GM18499 (cell line): Measurements from ENCODE around the gene IGF2BP3.
"Not testable (repeated sequence)": the region's sequence is repeated elsewhere in the genome, so short reads cannot be mapped to it uniquely, and the experiment has no call there.

Source experiments
- ATAC-seq: cut with Tn5 transposase; IDR thresholded peaks from one replicate; pipeline ENCODE4 v1.9.1; 2021; ENCODE audit warnings: moderate number of reproducible peaks; ENCODE audit not compliant: insufficient read depth, unreplicated experiment

IGF2BP3 gene

DNA sequence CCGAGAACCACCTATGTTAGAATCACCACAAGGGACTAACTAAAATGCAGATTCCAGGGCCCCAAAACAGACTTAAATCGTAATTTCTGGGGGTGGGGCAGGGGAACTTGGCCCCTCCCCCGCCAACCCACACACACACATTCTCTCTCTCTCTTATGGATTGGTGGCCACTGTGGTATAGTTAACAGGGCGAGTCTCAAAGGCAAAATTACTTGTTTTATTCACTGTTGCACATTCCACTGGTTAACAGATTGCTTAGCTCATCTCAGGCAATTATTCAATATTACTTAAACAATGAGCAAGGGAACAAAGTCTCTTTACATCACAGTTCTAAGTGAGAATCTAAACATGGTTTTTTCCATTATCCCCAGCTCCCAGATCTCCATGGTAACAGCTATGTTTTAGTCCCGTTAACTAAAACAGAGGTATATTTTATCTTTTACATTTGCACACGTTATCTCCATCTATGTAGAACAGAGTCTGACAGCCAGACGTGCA, 38.5 kb downstream of the IGF2BP3 start:
- ATAC-seq: no peak

DNA sequence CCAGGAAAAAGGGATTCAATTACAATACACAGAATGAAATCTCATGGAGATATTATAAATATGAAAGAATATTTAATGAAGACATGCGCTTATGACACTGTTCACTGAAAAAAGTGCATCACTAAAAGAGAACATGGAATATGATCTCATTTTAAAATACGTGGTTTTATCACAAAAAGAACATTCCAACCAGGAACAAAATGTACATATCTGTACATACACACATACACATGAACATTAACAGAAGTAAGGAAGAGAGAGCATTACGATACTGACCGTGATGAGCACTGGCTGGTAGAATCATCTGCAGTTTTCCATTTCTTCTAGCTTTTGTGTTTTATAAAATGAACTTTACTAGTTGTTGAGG, 39.4 kb downstream of the IGF2BP3 start:
- no peak for ATAC-seq

DNA sequence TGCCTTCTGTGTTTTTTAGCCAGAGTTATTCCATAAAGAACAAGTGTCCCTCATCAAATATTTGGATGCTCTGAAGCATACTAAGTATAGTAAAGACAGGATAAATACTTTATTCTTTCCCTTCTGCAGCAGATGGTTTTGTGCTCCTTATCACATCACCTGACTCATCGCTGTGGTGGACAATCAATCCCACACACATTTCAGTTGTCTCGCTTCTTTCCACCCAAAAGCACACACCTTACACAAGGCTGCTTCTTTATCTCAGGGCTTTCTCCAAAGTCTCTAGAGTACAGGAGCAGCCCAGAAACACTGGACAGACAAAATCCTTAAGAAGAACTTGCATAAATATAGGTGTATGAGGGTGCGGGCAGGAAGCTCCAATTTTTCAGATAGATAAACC, 43.4 kb downstream of the IGF2BP3 start:
- ATAC-seq: no peak

DNA sequence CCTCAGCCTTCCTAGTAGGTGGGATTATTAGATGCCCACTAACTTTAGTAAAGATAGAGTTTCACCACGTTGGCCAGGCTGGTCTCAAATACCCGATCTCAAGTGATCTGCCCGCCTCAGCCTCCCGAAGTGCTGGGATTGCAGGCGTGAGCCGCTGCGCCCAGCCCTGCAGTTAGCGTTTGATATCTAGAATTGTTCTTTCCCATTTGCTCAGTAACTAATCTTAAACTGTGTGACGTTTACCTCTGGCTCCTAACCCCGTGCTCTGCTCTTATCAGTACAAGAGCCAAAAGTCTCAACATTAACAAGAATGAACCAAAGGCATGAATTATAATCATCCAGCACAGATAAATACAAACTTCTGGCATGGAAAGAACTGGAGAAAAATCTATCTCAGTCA, 47.4 kb downstream of the IGF2BP3 start:
- ATAC-seq: no peak

DNA sequence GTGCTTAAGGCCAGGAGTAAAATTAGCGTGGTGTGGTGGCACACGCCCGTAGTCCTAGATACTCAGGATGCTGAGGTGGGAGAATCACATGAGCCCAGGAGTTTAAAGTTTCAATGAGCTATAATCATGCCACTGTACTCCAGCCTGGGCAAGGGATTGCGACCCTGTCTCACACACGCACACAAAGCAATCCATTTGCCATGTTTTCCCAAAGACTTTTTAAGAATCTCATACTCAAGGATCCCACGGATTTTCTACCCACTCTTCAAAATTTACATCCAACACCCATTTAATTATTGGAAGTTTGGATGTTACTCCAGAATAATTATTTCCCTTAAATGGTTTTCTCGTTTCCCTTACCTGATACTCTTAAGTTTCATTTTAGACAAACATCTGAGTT, 47.9 kb downstream of the IGF2BP3 start:
- ATAC-seq: no peak

DNA sequence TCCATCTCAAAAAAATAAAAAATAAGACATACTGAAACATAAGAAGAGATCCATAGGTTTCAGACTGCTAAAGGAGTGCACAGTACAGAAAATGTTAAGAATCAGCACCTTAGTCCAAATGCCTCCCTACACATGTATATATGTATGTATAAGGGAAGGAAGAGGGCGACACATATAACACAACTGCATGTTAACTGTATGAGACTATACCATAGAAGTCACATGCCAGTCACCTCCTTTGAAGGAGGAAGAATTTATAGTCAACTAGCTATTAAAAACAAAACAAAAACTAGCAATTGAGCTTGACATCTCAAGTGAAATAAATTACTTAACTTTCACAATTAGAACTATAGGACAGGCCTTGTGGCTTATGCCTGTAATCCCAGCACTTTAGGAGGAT, 50.4 kb downstream of the IGF2BP3 start:
- no peak for ATAC-seq

DNA sequence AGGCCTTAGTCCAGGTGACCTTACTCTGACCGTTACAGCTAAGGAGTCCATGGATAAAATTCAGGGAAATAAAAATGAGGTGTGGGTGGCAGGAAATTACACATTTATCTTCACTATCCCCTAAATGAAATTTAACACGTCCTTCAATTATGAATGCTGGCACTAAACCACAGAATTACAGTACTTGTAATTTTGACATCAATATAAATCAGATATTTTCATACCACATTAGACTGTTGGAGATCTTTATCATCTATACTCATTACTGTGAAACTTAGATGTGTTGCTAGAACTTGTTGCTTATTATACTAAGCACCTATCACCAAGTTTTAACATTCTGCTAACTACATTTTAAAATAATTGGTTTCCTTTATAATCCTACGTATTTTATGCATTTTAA, 51.1 kb downstream of the IGF2BP3 start:
- ATAC-seq: no peak

DNA sequence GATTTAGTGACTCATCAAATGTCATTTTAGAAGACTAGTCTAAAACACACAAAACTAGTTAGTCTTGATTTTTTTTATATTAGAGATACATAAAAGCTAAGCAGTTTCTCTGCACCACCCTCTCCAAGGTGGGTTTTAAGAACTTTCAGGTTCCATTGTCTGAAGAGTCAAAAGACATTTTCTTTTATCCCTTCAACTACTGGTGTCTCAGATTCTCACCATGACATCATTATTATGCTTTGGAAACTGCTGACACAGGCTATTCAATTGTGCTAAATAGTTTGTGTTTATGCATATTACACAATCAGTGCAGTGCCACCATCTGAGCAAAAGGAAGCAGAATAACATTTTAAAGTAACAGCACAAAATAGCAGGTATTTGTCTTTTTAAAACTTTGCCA, 52.2 kb downstream of the IGF2BP3 start:
- no peak for ATAC-seq

DNA sequence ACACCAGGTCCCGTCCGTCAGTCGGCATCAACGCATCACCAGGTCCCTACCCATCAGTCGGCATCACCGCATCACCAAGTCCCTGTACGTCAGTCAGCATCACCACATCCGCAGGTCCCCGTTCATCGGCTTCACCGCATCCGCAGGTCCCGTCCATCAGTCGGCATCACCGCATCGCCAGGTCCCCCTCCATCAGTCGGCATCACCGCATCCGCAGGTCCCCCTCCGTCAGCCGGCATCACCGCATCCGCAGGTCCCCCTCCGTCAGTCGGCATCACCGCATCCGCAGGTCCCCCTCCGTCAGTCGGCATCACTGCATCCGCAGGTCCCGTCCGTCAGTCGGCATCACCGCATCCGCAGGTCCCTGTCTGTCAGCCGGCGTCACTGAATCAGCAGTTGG, 55.1 kb downstream of the IGF2BP3 start:
- ATAC-seq: no peak

DNA sequence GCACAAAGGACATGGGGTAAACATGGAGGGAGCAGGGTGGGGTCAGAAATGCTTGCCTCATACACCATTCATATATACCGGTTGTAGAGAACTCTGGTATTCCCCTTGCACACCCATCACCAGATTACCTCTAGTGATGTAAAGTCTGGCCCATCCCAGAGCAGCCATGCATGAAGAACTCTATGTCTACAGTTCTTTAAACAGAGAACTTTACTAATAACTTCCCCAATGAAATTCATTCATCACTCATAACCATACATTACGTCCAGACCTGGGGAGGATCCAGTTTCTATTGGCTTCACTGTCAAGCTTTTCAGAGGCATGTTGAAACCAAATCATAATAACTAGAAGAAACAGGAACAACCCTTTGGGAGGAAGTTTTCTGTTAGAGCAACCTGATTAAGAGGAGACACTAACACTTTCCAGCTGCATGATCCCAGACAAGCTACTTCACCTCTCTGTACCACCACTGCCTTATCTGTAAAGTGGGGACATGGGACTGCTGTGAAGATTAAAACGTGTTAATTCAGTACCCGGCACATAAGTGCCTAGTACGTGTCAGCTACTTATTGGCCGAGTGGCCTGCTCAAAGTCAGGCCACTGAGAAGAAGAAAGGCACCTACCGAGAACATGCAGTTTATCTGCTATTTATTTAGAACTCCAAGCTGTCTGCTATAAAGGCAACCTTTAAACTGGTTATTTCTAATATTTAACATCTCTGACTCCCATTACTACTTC, 59.7 kb downstream of the IGF2BP3 start:
- peak; percentile 85 for ATAC-seq

DNA sequence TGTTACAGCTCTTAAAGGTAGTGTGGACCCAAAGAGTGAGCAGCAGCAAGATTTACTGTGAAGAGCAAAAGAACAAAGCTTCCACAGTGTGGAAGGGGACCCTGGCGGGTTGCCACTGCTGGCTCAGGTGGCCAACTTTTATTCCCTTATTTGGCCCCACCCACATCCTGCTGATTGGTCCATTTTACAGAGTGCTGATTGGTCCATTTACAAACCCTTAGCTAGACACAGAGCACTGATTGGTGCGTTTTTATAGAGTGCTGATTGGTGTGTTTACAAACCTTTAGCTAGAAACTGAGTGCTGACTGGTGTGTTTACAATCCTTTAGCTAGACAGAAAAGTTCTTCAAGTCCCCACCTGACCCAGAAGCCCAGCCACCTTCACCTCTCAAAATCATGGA, 63.7 kb downstream of the IGF2BP3 start:
- not testable (repeated sequence) for ATAC-seq

DNA sequence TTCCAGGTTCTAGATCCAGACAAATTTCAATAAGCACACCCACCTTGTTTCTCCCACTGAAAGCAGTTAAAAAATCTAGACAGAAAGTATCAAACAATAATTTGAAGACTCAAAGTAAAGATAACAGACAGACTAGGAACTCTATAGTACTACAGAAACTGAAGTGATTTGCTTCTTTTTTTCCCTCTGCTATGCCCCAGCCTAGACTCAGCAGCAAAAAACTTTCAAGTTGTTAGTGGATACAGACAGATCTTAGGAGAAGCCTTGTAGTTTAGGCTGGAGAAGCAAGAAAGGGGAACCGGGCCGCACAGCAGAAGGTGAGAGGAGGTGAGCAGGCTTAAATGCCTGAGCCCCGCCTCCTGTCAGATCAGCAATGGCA, 65.1 kb downstream of the IGF2BP3 start:
- no peak for ATAC-seq

DNA sequence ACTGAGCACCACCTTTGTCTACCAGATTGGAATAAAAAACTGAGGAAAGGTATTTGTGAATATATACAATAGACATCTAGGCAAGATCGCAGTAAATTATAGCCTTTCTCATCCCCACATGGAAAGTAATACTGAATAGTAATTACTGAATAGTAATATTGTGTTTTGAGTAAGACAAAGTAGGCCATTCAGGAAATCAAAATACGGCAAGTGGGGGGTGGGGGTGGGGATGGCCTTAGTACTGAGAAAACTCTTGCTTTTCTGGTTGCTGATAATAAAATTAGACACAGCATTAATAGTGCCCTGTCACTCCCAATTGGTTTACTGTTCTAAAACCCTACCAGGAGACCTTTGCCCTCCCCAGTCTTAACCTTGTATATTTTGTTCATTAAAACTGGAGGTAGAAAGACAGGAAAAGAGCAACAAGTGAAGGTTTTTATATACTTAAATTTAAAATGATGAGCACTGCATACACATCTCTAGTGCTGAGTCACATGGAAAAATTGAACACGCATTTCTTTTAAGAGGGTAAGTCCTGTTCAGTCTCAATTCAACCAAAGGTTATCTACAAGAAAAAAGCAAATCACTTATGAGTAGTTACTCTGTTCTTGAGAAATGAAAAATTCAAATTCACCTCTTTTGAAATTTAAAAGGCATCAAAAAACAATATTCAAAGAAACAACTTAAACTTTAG, 65.6 kb downstream of the IGF2BP3 start:
- no peak for ATAC-seq

DNA sequence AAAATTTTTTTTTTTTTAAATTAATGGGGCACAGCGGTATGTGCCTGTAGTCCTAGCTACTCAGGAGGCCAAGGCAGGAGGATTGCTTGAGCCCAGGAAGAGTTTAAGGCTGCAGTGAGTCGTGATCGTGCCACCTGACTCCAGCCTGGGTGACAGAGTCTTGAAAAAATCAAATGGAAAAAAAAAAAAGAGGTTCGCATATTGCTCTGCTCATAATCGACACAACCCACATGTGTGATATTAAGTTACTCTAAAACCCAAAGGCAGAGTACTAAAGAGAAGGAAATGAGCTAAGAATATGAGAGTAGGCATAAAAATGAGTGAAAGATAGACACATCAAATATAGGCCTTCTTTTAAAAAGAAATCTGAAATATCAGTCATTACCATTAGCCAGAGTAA, 66.3 kb downstream of the IGF2BP3 start:
- ATAC-seq: no peak

DNA sequence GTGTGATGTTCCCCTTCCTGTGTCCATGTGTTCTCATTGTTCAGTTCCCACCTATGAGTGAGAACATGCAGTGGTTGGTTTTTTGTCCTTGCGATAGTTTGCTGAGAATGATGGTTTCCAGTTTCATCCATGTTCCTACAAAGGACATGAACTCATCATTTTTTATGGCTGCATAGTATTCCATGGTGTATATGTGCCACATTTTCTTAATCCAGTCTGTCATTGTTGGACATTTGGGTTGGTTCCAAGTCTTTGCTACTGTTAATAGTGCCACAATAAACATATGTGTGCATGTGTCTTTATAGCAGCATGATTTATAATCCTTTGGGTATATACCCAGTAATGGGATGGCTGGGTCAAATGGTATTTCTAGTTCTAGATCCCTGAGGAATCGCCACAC, 72.2 kb downstream of the IGF2BP3 start:
- ATAC-seq: not testable (repeated sequence)

DNA sequence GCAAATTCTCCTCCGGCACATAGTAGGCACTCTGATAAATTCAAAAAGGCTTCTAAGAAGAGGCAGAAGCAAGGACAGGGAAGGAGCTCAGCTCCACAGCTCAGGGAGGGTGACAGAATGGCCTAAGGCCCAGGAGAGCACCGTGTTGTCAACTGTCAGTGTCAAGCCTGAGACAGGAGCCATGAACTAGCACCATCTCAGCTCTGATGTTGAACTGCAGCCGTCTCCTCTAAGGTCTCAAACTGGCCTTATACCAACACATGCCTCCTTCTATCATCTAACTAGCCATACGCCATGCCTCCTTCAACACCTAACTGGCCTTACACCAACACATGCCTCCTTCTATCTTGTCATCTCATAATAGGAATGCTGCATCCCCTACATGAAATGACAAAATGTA, 73.0 kb downstream of the IGF2BP3 start:
- no peak for ATAC-seq

DNA sequence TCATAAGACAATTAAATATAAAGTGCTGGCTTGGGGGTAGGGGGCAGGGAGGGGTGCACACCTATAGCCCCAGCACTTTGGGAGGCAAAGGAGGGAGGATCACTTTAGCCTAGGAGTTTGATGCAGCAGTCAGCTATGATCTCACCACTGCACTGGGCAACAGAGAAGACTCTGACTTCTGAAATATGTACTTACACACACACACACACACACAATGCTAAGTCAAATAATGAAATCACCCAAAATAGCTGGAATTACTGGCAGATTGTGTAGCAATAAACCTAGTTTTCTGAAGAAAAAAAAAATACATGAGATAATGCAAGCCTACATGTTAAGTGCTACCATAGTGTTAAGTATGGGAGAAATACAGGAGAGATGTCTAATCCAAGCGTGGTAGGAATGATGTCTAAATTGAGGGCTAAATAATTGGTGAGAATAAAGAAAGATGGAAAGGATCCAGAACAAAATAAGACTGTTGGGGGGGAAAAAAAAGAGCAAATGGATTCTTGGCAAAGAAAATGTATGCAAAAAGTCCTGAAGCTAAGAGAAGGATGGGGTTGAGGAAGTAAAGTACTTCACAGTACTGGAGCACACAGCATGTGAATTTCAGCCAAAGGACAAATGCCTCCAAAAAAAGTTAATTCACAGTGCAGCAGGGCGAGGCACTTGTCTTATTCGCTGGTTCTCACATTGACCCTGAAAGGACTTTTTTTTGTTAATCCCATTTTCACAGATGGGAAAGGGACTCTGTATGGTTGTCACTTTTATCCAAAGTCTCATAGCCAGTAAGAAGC, 73.9 kb downstream of the IGF2BP3 start:
- ATAC-seq: no peak

DNA sequence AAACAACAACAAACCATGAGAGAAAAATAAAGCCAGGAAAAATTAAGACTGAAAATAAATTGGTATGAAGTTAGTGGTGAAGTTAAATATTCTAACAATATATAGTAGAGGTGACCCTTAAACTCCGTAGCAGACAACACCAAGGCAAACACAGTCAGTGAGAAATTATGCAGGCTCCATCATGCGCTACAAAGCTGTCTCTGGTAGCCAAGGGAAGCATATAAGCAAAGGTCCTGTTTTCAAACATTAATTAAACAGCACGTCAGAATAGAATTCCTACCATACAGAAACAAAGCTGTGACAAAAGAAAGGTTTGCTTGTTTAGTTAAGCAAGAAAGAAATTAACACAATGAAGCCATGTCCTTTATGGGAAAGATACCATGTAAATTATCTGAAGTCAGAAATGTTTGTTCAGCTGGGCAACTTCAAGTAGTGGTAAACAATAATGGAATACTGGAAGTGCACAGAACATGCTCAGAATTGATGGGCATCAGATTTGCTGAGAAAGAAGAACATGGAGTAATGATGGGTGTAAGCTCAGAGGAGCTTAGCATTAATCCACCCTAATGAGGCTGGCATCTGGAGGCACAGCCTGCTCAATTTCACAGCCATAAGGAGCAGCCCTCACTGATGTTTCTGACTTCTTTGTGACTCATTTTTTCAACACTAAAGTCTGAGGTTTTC, 75.7 kb downstream of the IGF2BP3 start:
- ATAC-seq: no peak

DNA sequence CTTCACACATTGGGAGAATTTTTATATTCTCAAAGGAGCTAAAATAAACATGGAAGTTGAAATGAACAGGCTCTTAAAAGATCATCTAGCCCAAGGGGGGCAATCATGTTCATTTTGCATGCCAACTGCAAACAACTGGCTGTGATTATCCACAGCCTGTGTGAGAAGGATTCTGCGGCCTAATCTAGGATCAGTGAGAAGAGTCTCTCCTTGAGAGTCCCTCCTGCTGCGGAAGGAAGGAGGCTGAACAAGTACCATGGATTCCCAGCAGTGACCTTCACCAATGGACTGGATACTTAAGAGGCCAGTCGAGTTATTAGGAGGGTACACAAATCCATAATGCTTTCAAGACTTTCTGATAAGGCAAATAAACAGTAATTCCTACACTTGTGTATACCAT, 76.7 kb downstream of the IGF2BP3 start:
- ATAC-seq: no peak

DNA sequence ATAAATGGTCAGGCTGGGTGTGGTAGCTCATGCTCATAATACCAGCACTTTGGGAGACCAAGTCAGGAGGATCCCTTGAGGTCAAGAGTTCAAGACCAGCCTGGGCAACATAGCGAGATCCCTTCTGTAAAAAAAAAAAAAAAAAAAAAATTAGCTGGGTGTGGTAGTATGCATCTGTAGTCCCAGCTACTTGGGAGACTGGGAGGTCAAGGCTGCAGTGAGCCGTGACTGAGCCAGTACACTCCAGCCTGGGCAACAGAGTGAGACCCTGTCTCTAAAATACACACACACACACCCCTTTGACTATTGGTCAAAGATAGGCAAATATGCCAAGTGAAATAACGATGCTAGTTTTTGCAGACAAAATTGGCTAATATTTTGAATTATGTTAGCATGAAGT, 80.6 kb downstream of the IGF2BP3 start:
- ATAC-seq: no peak

DNA sequence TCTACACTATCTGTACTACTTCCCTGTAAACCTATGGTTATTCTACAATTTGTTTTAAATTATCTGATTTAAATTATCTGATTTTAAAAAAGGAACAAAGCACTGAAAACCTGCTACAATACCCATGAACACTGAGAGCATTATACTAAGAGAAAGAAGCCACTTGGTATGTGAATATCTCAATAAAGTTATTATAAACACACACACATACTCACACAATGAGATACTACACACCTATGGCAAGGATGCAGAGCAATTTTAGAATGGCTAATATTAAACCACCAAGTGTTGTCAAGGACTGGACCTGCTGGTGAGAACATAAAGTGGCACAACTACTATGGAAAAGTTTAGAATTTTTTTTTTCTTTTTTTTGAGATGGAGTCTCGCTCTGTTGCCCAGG, 82.7 kb downstream of the IGF2BP3 start:
- ATAC-seq: no peak
